Activated CD4-positive, CD25-positive, alpha-beta regulatory T cell treated with anti-CD3 and anti-CD28 coated beads, Interleukin-2, amount 50 U/mL, for 24 hours (primary cell): Measurements from ENCODE around the gene KLHL34.

ENCODE experiments used
- ATAC-seq, 2 donors: fragments of 150-1000 bp; cut with Tn5 transposase; one replicate each; pipeline ENCODE4 v1.10.0; 2021; ENCODE audit warnings: mild to moderate bottlenecking in 1 of 2, moderate library complexity in 1 of 2

KLHL34 gene

DNA sequence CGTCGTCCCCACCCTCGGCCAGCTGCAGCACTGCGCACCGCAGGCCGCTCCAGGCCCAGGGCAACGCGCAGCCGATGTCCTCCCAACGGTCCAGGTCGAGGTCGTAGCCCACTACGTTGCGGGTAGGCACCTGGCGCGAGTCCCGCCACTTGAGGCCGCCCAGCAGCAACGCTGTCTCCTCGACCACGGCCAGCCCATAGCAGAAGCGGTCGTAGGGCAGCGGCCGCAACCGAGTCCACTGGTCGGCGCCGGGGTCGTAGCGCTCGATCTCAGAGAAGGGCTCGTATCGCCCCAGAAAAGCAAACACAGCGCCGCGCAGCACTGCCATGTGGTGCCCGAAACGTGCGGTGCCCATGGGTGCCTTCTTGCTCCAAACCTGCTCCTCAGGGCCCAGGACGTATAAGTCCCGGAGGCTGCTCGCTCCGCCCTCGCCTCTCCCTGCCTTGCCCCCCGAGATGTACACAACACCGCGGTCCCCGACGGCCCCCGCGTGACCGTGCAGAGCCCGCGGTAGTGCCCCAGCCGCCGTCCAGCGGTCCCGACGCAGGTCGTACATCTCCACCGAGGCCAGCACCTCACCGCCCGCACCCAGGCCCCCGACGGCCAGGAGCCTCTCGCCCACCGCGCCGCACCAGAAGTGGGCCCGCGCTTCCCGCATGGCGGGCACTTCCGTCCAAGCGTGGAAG is 2.1 kb downstream of the KLHL34 start:
- ATAC-seq = no peak

- ATAC-seq = no peak
These were observed 12.2 kb downstream of the KLHL34 start for GRCh38 chrX:21645886-21646285.

DNA sequence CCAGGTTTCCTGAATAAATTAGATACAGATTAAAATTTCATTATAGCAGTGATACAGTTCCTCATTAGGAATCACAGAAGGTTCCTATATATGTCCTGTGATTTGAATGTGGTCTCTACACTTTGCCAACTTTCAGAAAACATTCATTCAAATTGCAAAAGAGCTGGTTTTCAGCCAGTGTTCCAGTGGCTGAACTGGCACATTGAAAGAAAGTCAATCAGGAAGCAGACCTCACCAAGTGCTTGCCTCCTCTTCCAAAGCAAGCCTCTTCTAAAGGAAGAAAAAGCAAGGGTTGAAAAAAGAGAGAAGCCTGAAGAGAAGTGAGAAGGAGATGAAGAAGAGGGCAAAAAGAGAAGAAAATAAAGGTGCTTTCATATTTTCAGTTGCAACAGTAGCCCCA is 12.7 kb downstream of the KLHL34 start:
- no peak for ATAC-seq

DNA sequence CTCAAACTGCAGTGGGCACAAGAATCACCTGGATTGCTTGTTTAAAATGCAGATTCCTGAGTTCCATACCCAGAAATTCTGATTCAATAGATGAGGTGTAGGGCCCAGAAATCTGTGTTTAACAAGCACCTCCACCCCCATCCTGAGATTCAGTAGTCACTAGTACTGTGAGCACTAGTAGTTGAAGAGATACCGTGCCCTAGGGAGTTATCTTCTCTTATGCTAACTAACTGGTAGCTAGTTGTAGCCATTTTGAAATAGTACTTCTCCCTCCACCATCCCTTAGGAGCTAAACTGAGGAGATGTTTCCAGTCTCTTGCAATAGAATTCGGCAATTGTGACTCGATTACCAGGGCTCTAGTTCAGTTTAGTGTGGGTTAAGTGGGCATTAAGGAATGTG is 18.4 kb downstream of the KLHL34 start:
- ATAC-seq = no peak

GRCh38 chrX:21638311-21638710 is 19.8 kb downstream of the KLHL34 start:
- no peak for ATAC-seq

GRCh38 chrX:21632027-21632426 is 26.1 kb downstream of the KLHL34 start:
- no peak for ATAC-seq

DNA sequence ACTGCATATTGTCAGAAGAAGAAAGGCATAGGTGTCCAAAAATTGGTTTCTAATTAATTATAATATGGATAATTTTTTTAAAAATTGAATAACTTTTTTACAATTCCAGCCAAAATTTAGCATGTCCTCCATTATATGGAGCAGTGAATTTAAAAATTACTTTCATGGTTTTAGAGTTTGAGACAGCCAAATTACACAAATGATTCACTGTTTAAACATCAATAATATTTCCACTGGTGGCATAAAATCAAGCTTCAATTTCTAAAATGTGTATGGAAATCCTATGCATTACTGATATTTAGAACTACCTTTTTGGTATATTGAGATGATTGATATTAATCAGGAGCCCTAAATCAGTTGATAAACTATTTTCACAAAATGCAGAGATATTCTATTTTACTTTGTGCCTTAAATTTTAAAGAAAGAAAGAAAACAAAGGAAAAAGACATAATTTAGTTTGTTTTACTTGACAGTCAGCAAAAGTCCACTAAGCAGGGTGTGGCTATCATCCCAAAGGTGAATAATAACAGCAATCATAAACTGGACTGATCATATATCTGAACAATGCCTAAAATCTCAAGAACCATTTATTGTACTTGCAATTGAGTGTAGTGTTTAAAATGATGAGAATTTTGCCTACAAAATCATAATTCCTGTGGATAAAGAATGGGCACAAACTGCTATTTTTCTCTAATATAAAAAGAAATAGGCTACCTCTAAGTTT is 34.2 kb downstream of the KLHL34 start:
- ATAC-seq = no peak

DNA sequence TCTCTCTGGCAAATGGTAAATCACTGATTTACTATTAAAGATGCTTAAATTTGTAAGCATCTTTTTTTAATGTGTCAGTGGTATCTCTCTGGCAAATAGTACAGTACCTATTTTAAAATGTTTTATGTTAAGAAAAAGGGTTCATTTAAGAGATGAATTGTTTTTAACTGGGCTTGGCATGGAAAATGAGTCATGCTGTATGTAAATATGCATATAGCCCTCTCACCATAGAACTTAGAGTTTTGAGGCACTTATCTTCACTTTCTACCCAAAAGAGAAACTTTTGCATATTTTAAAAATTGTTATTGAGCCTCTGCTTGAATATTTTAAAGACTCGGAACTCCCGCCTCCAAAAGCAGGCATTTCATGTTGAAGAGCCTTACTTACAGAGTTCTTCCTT is 37.9 kb downstream of the KLHL34 start:
- ATAC-seq = no peak

- no peak for ATAC-seq
These were observed 41.7 kb downstream of the KLHL34 start for GRCh38 chrX:21616386-21616785.

DNA sequence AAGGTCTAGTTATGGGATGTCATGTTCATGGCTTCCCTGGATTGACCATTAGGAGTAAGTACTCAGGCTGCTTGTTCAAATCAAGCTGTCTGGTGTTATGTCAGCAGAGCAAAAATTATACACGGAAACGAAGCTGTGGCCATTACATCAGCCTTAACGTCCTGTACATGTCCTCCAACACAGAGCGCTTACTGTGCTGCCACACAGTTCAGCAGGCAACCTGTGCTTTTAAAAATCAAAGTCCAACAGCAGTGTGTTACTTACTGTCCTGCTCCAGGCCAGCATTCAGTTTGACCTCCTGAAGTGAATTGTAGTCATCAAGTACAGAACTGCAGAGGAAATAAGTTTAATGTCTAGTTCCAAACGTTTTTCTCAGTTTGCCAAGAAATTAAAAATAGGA is 46.0 kb downstream of the KLHL34 start:
- ATAC-seq = no peak

- ATAC-seq = no peak
These were observed 48.0 kb downstream of the KLHL34 start for GRCh38 chrX:21610168-21610567.

DNA sequence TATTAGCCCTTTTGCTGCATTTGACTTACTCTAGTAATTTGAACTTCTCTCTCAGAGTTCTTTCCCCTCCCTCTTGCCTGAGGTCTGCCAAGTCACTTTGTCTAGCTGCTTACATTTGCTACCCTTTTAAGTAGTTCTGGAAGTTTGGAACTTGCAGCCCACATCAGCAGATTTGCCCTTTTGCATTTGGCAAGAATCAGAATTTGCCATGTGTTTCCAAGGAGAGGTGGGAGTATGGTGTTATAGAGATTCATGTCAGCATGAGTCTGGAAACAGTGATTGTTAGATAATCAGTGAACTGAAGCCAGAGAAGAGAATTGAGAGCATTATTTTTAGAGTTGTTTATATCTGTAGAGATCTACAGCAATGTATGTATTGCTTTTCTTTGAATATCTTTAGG is 52.1 kb downstream of the KLHL34 start:
- ATAC-seq = no peak
